H1 (cell line): Measurements from ENCODE around the gene SEPTIN2. TPM values are rescaled to one million over a fixed set of nuclear protein-coding genes. Genes with fewer than 3 reads are reported as not detected.

Source experiments
- CTCF ChIA-PET: fragments of 300-600 bp; sonication (Branson Sonifier 250); formaldehyde crosslinking; loops from one replicate; lab custom pipeline; 2021; ENCODE audit not compliant: partially characterized antibody; lab: Charles Lee
- POLR2A ChIA-PET: fragments of 300-600 bp; sonication (Branson Sonifier 250); formaldehyde crosslinking; loops from one replicate; lab custom pipeline; 2021; ENCODE audit warnings: inconsistent platforms; ENCODE audit not compliant: partially characterized antibody; lab: Charles Lee
- DNase-seq, 2 experiments: peaks; one replicate each; pipeline versions ENCODE4 v3.0.0 to v3.0.0-alpha.2; 2010 to 2022; ENCODE audit warnings: low spot score in 2 of 2, low read depth in 1 of 2, mixed read lengths in 1 of 2
- FAIRE-seq: peaks from 2 replicates; lab custom pipeline; 2011; peaks lifted over from hg19 to GRCh38; lab: Jason Lieb, UNC
- H2AFZ ChIP-seq: 2 replicates; pipeline ENCODE4 v1.8.1; 2012; ENCODE audit warnings: low read length, inconsistent platforms
- H2AK5ac ChIP-seq: 2 replicates; pipeline ENCODE4 v1.6.1; 2013; ENCODE audit warnings: low read depth, low read length
- H2BK120ac ChIP-seq: replicated peaks from 2 replicates; pipeline ENCODE3; 2013; ENCODE audit warnings: low read depth, low read length, inconsistent platforms
- H2BK12ac ChIP-seq: 2 replicates; pipeline ENCODE4 v1.6.1; 2013; ENCODE audit warnings: low read depth, low read length
- H2BK15ac ChIP-seq: 2 replicates; pipeline ENCODE4 v1.6.1; 2013; ENCODE audit warnings: low read length
- H2BK20ac ChIP-seq: 2 replicates; pipeline ENCODE4 v1.6.1; 2013; ENCODE audit warnings: low read length
- H2BK5ac ChIP-seq: 2 replicates; pipeline ENCODE4 v1.6.1; 2013; ENCODE audit warnings: low read depth, low read length
- H3K14ac ChIP-seq: 2 replicates; pipeline ENCODE4 v1.6.1; 2013; ENCODE audit warnings: inconsistent platforms; ENCODE audit not compliant: insufficient read length
- H3K18ac ChIP-seq: 2 replicates; pipeline ENCODE4 v1.6.1; 2013; ENCODE audit warnings: low read length; ENCODE audit errors: extremely low read depth
- H3K23ac ChIP-seq: 2 replicates; pipeline ENCODE4 v1.6.1; 2013; ENCODE audit warnings: inconsistent platforms; ENCODE audit not compliant: insufficient read length
- H3K23me2 ChIP-seq: 2 replicates; pipeline ENCODE4 v1.6.1; 2013; ENCODE audit warnings: low read depth, low read length
- H3K27ac ChIP-seq: 2 replicates; pipeline ENCODE4 v1.6.1; 2011; ENCODE audit warnings: low read depth, low read length, inconsistent platforms
- H3K27me3 ChIP-seq, 4 experiments: replicated peaks in 1 of 4; 1 replicate in 1 of 4; 2 replicates in 3 of 4; pipeline versions ENCODE4 v1.6.1 to v1.8.1; 2011 to 2013; ENCODE audit warnings: low read length in 3 of 4, mild to moderate bottlenecking in 3 of 4, inconsistent platforms in 2 of 4, mixed read lengths in 2 of 4, moderate library complexity in 1 of 4; ENCODE audit not compliant: control insufficient read depth in 3 of 4, insufficient read depth in 3 of 4; ENCODE audit errors: extremely low read depth in 1 of 4
- H3K36me3 ChIP-seq, 4 experiments: 2 replicates each; pipeline versions ENCODE4 v1.6.1 to v1.8.1; 2011 to 2013; ENCODE audit warnings: mild to moderate bottlenecking in 4 of 4, low read length in 3 of 4, moderate library complexity in 2 of 4, control low read depth in 1 of 4, inconsistent platforms in 1 of 4; ENCODE audit not compliant: insufficient read depth in 4 of 4, control insufficient read depth in 2 of 4
- H3K4ac ChIP-seq: replicated peaks from 2 replicates; pipeline ENCODE3; 2013; ENCODE audit warnings: low read length, low read depth, mixed read lengths, inconsistent platforms; ENCODE audit not compliant: insufficient read length
- H3K4me1 ChIP-seq, 4 experiments: replicated peaks in 1 of 4; 1 replicate in 1 of 4; 2 replicates in 3 of 4; pipeline versions ENCODE4 v1.6.1 to v1.8.1; 2011 to 2013; ENCODE audit warnings: low read length in 3 of 4, inconsistent platforms in 2 of 4, mixed read lengths in 1 of 4; ENCODE audit not compliant: insufficient read depth in 4 of 4, control insufficient read depth in 3 of 4
- H3K4me2 ChIP-seq, 2 experiments: 2 replicates each; pipeline versions ENCODE4 v1.6.1 to v1.8.1; 2011 to 2013; ENCODE audit warnings: low read depth in 2 of 2, low read length in 2 of 2, control low read depth in 1 of 2, inconsistent platforms in 1 of 2, mild to moderate bottlenecking in 1 of 2; ENCODE audit not compliant: insufficient read depth in 1 of 2
- H3K4me3 ChIP-seq, 4 experiments: fragments of 200-600, 300-600 bp in 1 of 4; sonication (generic), shearing (Covaris generic), sonication (Bioruptor Twin) in 1 of 4; 2 replicates each; pipeline versions ENCODE4 v1.5.1 to v1.8.1; 2011 to 2016; ENCODE audit warnings: low read length in 4 of 4, low read depth in 3 of 4, control low read depth in 2 of 4, inconsistent platforms in 2 of 4, mild to moderate bottlenecking in 2 of 4, mixed read lengths in 1 of 4, moderate library complexity in 1 of 4; ENCODE audit not compliant: insufficient read depth in 2 of 4; ENCODE audit errors: extremely low read depth in 1 of 4
- H3K56ac ChIP-seq: replicated peaks from 2 replicates; pipeline ENCODE3; 2013; ENCODE audit warnings: low read depth, mild to moderate bottlenecking, mixed read lengths, low read length, inconsistent platforms; ENCODE audit not compliant: insufficient read length
- H3K79me1 ChIP-seq: 2 replicates; pipeline ENCODE4 v1.6.1; 2013; ENCODE audit warnings: low read depth, low read length, control low read depth
- H3K79me2 ChIP-seq, 2 experiments: 2 replicates each; pipeline versions ENCODE4 v1.6.1 to v1.8.1; 2012 to 2013; ENCODE audit warnings: low read length in 2 of 2, mild to moderate bottlenecking in 2 of 2, inconsistent platforms in 1 of 2; ENCODE audit not compliant: insufficient read depth in 2 of 2, control insufficient read depth in 1 of 2
- H3K9ac ChIP-seq, 4 experiments: replicated peaks in 1 of 4; 1 replicate in 1 of 4; 2 replicates in 3 of 4; pipeline versions ENCODE4 v1.6.1 to v1.8.1; 2011 to 2013; ENCODE audit warnings: low read depth in 3 of 4, low read length in 3 of 4, control low read depth in 2 of 4, mild to moderate bottlenecking in 2 of 4, moderate library complexity in 2 of 4, inconsistent platforms in 1 of 4; ENCODE audit errors: extremely low read depth in 1 of 4
- H3K9me3 ChIP-seq, 2 experiments: 2 replicates each; pipeline versions ENCODE4 v1.6.1 to v1.8.1; 2012 to 2013; ENCODE audit warnings: mild to moderate bottlenecking in 2 of 2, moderate library complexity in 2 of 2, control low read depth in 1 of 2, inconsistent platforms in 1 of 2, low read depth in 1 of 2, low read length in 1 of 2, mixed read lengths in 1 of 2; ENCODE audit not compliant: insufficient read depth in 2 of 2
- H4K20me1 ChIP-seq, 2 experiments: replicated peaks in 1 of 2; 2 replicates each; pipeline versions ENCODE3 to v1.8.1; 2011 to 2013; ENCODE audit warnings: inconsistent platforms in 2 of 2, low read length in 2 of 2, mild to moderate bottlenecking in 1 of 2; ENCODE audit not compliant: insufficient read depth in 2 of 2, control insufficient read depth in 1 of 2
- H4K5ac ChIP-seq: 2 replicates; pipeline ENCODE4 v1.6.1; 2013; ENCODE audit warnings: low read length, low read depth, mixed read lengths, inconsistent platforms; ENCODE audit not compliant: insufficient read length
- H4K8ac ChIP-seq: 2 replicates; pipeline ENCODE4 v1.8.0; 2013; ENCODE audit warnings: mild to moderate bottlenecking, moderate library complexity, low read length, inconsistent platforms; ENCODE audit not compliant: insufficient read depth; ENCODE audit errors: extremely low read depth
- H4K91ac ChIP-seq: replicated peaks from 2 replicates; pipeline ENCODE3; 2013; ENCODE audit warnings: low read length, mixed read lengths, inconsistent platforms; ENCODE audit not compliant: insufficient read length
- ATF3 ChIP-seq: IDR thresholded peaks from 2 replicates; pipeline ENCODE4 v1.6.1; 2011; ENCODE audit warnings: low read depth, mild to moderate bottlenecking, low read length; ENCODE audit not compliant: insufficient read depth
- CHD2 ChIP-seq: IDR thresholded peaks from 2 replicates; pipeline ENCODE4 v1.6.1; 2012; ENCODE audit warnings: low read length, improper control_type of control experiment
- E2F6 ChIP-seq: IDR thresholded peaks from 2 replicates; pipeline ENCODE4 v1.6.1; 2012; ENCODE audit warnings: inconsistent platforms
- EGR1 ChIP-seq: IDR thresholded peaks from 2 replicates; pipeline ENCODE4 v1.6.1; 2011; ENCODE audit warnings: low read depth, low read length, borderline replicate concordance
- EP300 ChIP-seq, 2 experiments: IDR thresholded peaks; 1 replicate in 1 of 2; 2 replicates in 1 of 2; pipeline ENCODE4 v1.6.1; 2011 to 2012; ENCODE audit warnings: low read depth in 2 of 2, low read length in 2 of 2, mild to moderate bottlenecking in 2 of 2, borderline replicate concordance in 1 of 2, inconsistent platforms in 1 of 2, moderate library complexity in 1 of 2
- RBBP5 ChIP-seq: IDR thresholded peaks from 2 replicates; pipeline ENCODE4 v1.7.1; 2012; ENCODE audit warnings: low read depth, mild to moderate bottlenecking, inconsistent platforms, low read length, moderate library complexity, borderline replicate concordance
- SIX5 ChIP-seq: IDR thresholded peaks from 2 replicates; pipeline ENCODE4 v1.6.1; 2011; ENCODE audit warnings: mild to moderate bottlenecking, low read depth, low read length
- SP4 ChIP-seq: IDR thresholded peaks from 2 replicates; pipeline ENCODE4 v1.6.1; 2012; ENCODE audit warnings: low read length, inconsistent platforms
- TAF1 ChIP-seq: IDR thresholded peaks from 2 replicates; pipeline ENCODE4 v1.6.1; 2011; ENCODE audit warnings: mild to moderate bottlenecking, low read depth, low read length
- TAF7 ChIP-seq: optimal IDR thresholded peaks from 2 replicates; pipeline ENCODE3; 2011; ENCODE audit warnings: low read depth, mild to moderate bottlenecking, inconsistent platforms, low read length, moderate library complexity, borderline replicate concordance
- TCF12 ChIP-seq: IDR thresholded peaks from 2 replicates; pipeline ENCODE4 v1.6.1; 2011; ENCODE audit warnings: low read depth, mild to moderate bottlenecking, low read length
- USF2 ChIP-seq: IDR thresholded peaks from 2 replicates; pipeline ENCODE4 v1.6.1; 2011; ENCODE audit warnings: low read length, improper control_type of control experiment
- WGBS, 2 experiments: shearing (Covaris generic) in 1 of 2; methylation state at CpG; one replicate each; pipeline versions ENCODE4 v1.1.6 to v1.1.7; 2013 to 2015; ENCODE audit warnings: low lambda C conversion rate in 2 of 2, mixed read lengths in 2 of 2, inconsistent platforms in 1 of 2, low coverage in 1 of 2, missing lambda C conversion rate in 1 of 2; ENCODE audit not compliant: insufficient replicate concordance in 2 of 2, insufficient coverage in 1 of 2, insufficient read length in 1 of 2; ENCODE audit errors: extremely low coverage in 1 of 2, missing lambda C conversion rate in 1 of 2; 5-methylcytosine and 5-hydroxymethylcytosine counted together
- polyA plus RNA-seq, 7 experiments: library from polyadenylated mRNA; depleted of rRNA in 3 of 7; stranded (reverse) in 5 of 7; unstranded in 2 of 7; fragments of >200 nt in 5 of 7; fragments of 200-250 nt in 2 of 7; gene quantifications; 1 replicate in 5 of 7; 2 replicates in 1 of 7; 4 replicates in 1 of 7; pipeline versions ENCODE4 v1.2.1 to v1.2.3, GENCODE V29; 2011 to 2013; ENCODE audit warnings: missing spikeins in 2 of 7, mixed read lengths in 2 of 7
- total RNA-seq: library from RNA; stranded (reverse); fragmentation: NEBNext Ultra II Directional; extraction: Animal tissue kit (Norgen Biotek cat#: 25700); gene quantifications from 2 replicates; pipeline ENCODE4 v1.2.1, GENCODE V29; 2021

Gene SEPTIN2
- total and polyA plus RNA-seq, 2 of the 8 experiments (the other 6 are each of a cell fraction or from before 2014, with no cell fraction given): 392 to 650 TPM

GRCh38 chr2:241325257-241325656, 9.5 kb downstream of the SEPTIN2 start:
- Histone ChIP-seq H2BK12ac (no peak overlapping the region), H3K14ac (no peak overlapping the region), H3K4me1 (peaks cover 0 to 3% (median under 1%) of the 10 kb centered on the region in 4 experiments; a peak in 3 of 7 replicates), H3K4ac (no peak overlapping the region), H3K79me1 (peaks cover 6% of the 10 kb centered on the region), H3K79me2 (peaks cover 22 to 85% of the 10 kb centered on the region in 2 experiments), H4K8ac (no peak overlapping the region), H4K5ac (no peak overlapping the region), H3K27me3 (no peaks in the 10 kb centered on the region), H3K9me3 (no peaks in the 10 kb centered on the region), H3K4me3 (no peak overlapping the region), H3K23ac (no peak overlapping the region), H2BK5ac (no peak overlapping the region), H3K18ac (no peak overlapping the region), H4K91ac (no peak overlapping the region), H3K36me3 (peaks cover 0 to 46% (median 8%) of the 10 kb centered on the region in 4 experiments; a peak in 4 of 8 replicates), H4K20me1 (peaks cover 10 to 21% of the 10 kb centered on the region in 2 experiments), H3K4me2 (no peak overlapping the region), H3K56ac (no peak overlapping the region), H2BK120ac (no peak overlapping the region), H2AFZ (no peak overlapping the region), H2BK15ac (no peak overlapping the region), H3K9ac (no peak overlapping the region), H2BK20ac (no peak overlapping the region), H3K23me2 (no peaks in the 10 kb centered on the region; the same call in 1 of the 2 replicates), H3K27ac (no peak overlapping the region; the same call in 1 of the 2 replicates), H2AK5ac (no peak overlapping the region)
- FAIRE-seq (no peak), DNase-seq (no peak)
- ChIA-PET POLR2A (interaction anchor here (2.1 kb wide), 1 partner anchor 9 kb away, joined by 8 read pairs; the partner anchor contains the start of gene SEPTIN2), CTCF (no interaction called here)
- WGBS, 2 experiments: 83% methylated on average over 1 of the region's 1 CpG; no CpG with 5 or more reads in 1 of the 2 experiments
- TF ChIP-seq RBBP5 (no peak), EP300 (IDR thresholded peaks at IDR 0.05; ENCODE audit: borderline replicate concordance in 1 of 2, low read depth in 2 of 2, low read length in 2 of 2) (no peak), E2F6 (no peak), SP4 (no peak), TCF12 (no peak), TAF7 (no peak), TAF1 (no peak), CHD2 (no peak), EGR1 (no peak), SIX5 (no peak), USF2 (no peak), ATF3 (no peak)
